ENCODE results near the gene LIN54.

LIN54 gene

GRCh38 chr4:82968972-82969371 lies 41.7 kb downstream of the LIN54 start:
- CTCF ChIA-PET: interaction anchor here (1.0 kb wide), 1 partner anchor 316 kb away, joined by 3 read pairs; the partner anchor contains the start of gene COQ2

GRCh38 chr4:82965763-82966162 lies 44.9 kb downstream of the LIN54 start:
- POLR2A ChIA-PET: no interaction called here
- CTCF ChIA-PET: no interaction called here
- no peak overlapping the region for H3K4me3 ChIP-seq (ENCODE audit: low read depth, low read length)
- no peak for TF ChIP-seq CTCF (IDR thresholded peaks at IDR 0.05; ENCODE audit: insufficient read depth, low read length, missing control alignments)
- DNase-seq (ENCODE audit: low read depth, low spot score): no peak

More at GRCh38 chr4:82968972-82969371, 41.7 kb downstream of the LIN54 start:
- POLR2A ChIA-PET: interaction anchor here (0.6 kb wide), 1 partner anchor 53 kb away, joined by 3 read pairs; no protein-coding TSS in a partner anchor
- H3K4me3 ChIP-seq (ENCODE audit: low read depth, low read length): no peak overlapping the region
- DNase-seq (ENCODE audit: low read depth, low spot score): no peak
- TF ChIP-seq CTCF (IDR thresholded peaks at IDR 0.05; ENCODE audit: insufficient read depth, low read length, missing control alignments): no peak

GRCh38 chr4:82957045-82957444 lies 53.6 kb downstream of the LIN54 start:
- CTCF ChIA-PET: no interaction called here
- no peak for DNase-seq (ENCODE audit: low read depth, low spot score)
- TF ChIP-seq CTCF (IDR thresholded peaks at IDR 0.05; ENCODE audit: insufficient read depth, low read length, missing control alignments): no peak
- H3K4me3 ChIP-seq (ENCODE audit: low read depth, low read length): no peak overlapping the region
- POLR2A ChIA-PET: no interaction called here

- no peak for DNase-seq (ENCODE audit: low read depth, low spot score)
- no peak overlapping the region for H3K4me3 ChIP-seq (ENCODE audit: low read depth, low read length)
- ChIA-PET CTCF (no interaction called here), POLR2A (no interaction called here)
- no peak for TF ChIP-seq CTCF (IDR thresholded peaks at IDR 0.05; ENCODE audit: insufficient read depth, low read length, missing control alignments)
Observed at GRCh38 chr4:82954212-82954611, 56.4 kb downstream of the LIN54 start.

GRCh38 chr4:82951196-82951595 lies 59.4 kb downstream of the LIN54 start:
- ChIA-PET POLR2A (no interaction called here), CTCF (interaction anchor here (0.9 kb wide), 1 partner anchor 11 kb away, joined by 3 read pairs; no protein-coding TSS in a partner anchor)
- no peak for TF ChIP-seq CTCF (IDR thresholded peaks at IDR 0.05; ENCODE audit: insufficient read depth, low read length, missing control alignments)
- H3K4me3 ChIP-seq (ENCODE audit: low read depth, low read length): no peak overlapping the region
- no peak for DNase-seq (ENCODE audit: low read depth, low spot score)

GRCh38 chr4:82948647-82949204 lies 61.9 kb downstream of the LIN54 start:
- TF ChIP-seq CTCF (IDR thresholded peaks at IDR 0.05; ENCODE audit: insufficient read depth, low read length, missing control alignments): no peak
- ChIA-PET POLR2A (no interaction called here), CTCF (no interaction called here)
- H3K4me3 ChIP-seq (ENCODE audit: low read depth, low read length): no peak overlapping the region
- DNase-seq (ENCODE audit: low read depth, low spot score): no peak
